GM18502 (cell line): Measurements from ENCODE around the gene HIVEP3.
A peak's percentile ranks its signal among the peaks of the same experiment; 100 is the strongest.

ENCODE experiments used
- ATAC-seq: cut with Tn5 transposase; IDR thresholded peaks from one replicate; pipeline ENCODE4 v1.9.1; 2021; ENCODE audit warnings: mild to moderate bottlenecking; ENCODE audit not compliant: unreplicated experiment, poor library complexity

The HIVEP3 gene

GRCh38 chr1:41627491-41628280 lies 291.0 kb downstream of the HIVEP3 start:
- ATAC-seq, result no peak

GRCh38 chr1:41626616-41627375 lies 291.9 kb downstream of the HIVEP3 start:
- ATAC-seq, result no peak

DNA sequence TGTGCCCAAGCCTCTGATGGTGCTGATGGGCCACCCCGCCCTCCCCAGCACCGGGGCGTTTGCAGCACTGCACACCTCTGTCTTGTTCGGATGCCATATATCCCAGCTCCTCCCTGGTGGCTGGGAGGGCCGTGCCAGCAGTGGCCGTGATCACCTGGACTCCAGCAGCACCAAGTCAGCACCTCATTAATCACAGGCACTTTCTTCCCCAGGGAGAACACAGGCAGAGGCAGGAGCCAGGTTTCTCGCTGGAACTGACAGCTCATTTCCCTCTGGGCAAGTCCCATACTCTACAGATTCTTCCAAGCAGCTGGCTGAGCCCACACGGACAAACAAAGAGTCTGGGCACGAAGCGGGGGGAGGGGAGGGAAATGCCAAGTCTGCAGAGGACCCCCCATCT lies 292.6 kb downstream of the HIVEP3 start:
- ATAC-seq, result no peak

- no peak for ATAC-seq
Measured at GRCh38 chr1:41623736-41624135, 295.0 kb downstream of the HIVEP3 start.

GRCh38 chr1:41622859-41623732 lies 295.6 kb downstream of the HIVEP3 start:
- peak; percentile 75 for ATAC-seq

GRCh38 chr1:41622402-41622801 lies 296.3 kb downstream of the HIVEP3 start:
- ATAC-seq, result no peak

GRCh38 chr1:41621791-41622190 lies 296.9 kb downstream of the HIVEP3 start:
- no peak for ATAC-seq

DNA sequence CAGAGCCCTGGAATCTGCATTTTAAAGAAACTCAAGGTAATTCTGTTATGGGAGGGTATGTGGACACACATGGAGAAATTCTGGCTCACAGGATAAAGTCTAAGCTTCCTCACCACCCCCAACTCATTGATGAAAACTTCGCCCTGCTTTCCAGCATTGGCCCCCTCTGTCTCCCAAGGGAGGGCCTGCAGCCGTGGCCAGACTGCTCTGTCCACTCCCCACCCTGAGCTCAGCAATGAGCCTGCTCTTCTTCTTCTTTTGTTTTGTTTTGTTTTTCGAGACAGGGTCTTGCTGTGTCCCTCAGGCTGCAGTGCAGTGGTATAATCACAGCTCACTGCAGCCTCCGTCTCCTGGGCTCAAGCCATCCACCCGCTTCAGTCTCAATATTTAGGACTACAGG lies 297.5 kb downstream of the HIVEP3 start:
- ATAC-seq, result no peak

DNA sequence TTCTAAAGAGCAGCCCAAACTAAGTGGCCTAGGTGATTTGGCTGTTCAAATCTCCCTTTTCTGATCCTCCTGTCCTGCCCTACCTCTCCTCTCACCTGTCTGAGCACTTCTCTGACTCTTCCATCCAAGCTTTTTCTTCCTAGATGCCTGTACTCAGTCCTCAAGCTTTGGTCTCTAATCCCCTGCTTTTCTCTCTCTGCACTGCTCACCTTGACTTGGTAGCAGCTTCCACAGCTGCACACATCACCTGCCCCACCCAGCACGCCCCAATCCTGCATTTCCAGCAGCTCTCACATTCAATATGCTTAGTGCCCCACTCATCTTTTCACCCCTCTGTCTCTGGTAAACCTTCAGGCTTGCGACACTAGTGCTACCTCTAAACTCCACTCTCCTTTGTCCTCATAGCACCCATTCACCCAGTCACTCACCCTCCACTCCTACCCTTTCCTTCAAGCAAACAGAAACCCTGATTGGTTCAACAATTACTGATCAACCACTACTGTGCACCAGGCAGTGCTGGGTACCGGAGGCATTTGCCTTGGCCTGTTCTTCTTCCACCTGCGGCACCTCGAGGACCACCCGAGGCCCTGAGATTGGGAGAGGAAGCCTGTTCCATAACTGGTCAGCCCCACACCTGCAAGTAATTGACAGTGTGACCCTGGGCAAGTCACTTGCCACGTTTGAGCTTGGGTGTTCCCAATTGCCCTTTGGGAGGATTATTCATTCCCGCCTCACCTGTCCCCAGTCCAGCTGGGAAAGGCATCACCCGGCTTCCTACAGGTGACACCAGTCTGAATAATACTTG lies 298.2 kb downstream of the HIVEP3 start:
- no peak for ATAC-seq

DNA sequence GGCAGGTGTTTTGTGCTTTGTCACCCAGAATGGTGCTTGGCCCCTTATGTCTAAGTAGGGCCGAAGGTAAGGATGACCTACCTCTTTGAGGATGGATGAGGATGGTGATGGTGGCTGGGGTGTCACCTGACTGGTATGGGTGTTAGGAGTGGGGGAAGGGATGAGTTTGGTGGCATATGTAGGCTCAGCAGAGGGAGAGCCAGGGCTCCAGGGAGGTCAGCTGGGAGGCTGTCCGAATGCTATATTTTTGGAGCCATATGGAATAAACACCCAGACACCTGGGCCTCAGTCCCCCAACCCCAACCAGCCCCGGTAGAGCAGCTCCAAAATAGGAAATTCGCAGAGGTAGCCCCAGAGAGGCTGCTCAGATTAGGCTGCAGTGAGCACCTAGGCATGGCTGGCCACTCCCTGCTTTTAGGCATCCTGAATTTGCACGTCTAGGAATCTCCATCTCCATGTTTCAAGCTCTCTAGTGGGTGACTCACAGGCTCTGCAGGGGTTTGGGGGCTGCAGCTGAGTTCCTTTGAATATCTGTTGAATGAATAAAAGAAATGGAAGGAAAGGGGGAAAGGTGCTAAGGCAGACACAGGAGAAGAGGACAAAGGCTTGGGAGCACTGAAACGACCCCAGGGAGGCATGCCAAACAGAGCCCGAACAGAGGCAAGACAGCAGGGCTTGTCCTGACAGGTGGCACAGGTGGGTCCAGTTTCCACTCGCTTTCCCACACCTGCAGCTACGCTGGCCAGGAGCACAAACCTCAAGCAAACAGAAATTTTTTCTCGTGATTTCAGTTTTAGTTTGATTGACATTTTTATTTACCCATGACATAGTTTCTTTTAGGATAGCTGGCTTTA lies 299.0 kb downstream of the HIVEP3 start:
- no peak for ATAC-seq

GRCh38 chr1:41618871-41619270 lies 299.9 kb downstream of the HIVEP3 start:
- no peak for ATAC-seq

DNA sequence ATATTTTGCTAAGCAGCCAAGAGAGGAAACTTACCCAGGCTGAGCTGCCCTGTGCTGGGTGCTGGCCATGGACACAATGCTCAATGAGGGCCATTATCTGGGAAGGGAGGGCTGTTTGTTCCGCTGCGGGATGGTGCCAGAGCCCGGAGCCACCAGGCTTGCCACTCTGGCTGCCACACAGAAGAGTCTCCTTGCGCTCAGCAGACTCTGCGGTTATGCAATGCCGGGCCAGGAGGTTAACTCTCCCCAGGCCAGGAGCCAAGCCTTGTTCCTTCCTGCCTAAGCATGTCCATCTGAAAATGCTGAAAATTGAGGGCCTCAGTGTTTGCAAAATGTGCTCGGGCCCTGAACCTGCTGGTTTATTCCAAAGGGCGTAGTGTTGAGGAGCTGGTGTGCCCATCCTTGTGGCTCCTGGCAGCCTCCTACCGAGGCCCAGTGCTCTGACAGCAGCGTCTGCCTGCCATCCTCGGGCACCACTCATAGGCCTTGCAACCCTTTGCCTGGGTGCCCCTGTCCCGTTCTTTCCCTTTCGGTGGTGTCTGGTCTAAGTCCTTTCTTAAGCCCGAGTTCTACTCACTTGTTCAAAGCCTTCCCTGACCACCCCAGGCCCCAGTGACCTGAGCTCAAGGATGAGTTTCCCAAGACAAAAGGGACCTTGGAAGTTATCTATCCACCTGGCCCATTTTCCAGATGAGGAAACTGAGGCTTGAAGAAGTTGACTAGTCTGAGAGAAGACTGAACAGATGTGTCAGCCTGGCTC lies 300.5 kb downstream of the HIVEP3 start:
- ATAC-seq, result no peak

- ATAC-seq, result no peak
Measured at GRCh38 chr1:41617336-41617735, 301.4 kb downstream of the HIVEP3 start.

DNA sequence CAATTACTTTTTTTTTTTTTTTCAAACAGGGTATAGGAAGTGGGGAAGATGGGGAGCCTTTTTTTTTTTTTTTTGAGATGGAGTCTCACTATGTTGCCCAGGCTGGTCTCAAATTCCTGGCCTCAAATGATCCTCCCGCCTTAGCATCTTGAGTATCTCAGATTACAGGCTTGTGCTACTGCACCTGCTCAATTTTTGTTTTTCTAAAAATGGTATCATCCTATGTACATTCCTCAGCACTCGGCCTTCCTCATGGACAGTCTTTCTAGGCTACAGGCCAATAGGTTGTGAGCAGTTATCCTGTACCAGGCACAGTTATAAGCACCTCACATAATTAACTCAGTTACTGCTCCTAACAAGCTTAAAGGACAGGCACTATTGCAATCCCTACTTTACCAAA lies 302.2 kb downstream of the HIVEP3 start:
- no peak for ATAC-seq

- no peak for ATAC-seq
Measured at GRCh38 chr1:41615981-41616380, 302.7 kb downstream of the HIVEP3 start.

GRCh38 chr1:41615316-41615715 lies 303.4 kb downstream of the HIVEP3 start:
- ATAC-seq, result no peak

- no peak for ATAC-seq
Measured at GRCh38 chr1:41614818-41615217, 303.9 kb downstream of the HIVEP3 start.
